Measurements from ENCODE around the gene SYTL3. TPM values are rescaled to one million over a fixed set of nuclear protein-coding genes. Genes with fewer than 3 reads are reported as not detected.

Gene SYTL3
- total RNA-seq, 1 experiment from 2014 or later: 0.09 TPM

GRCh38 chr6:158645064-158646022, 4.5 kb upstream of the SYTL3 start:
- Histone ChIP-seq H3K79me2 (ENCODE audit: insufficient read depth, low read length) (no peaks in the 10 kb centered on the region; the same call in 1 of the 2 replicates), H3K27ac (ENCODE audit: insufficient read length, low read depth, low read length) (no peak overlapping the region), H3K4me1 (ENCODE audit: insufficient read depth, low read length) (no peaks in the 10 kb centered on the region)

More at GRCh38 chr6:158645064-158646022, 4.5 kb upstream of the SYTL3 start:
- no peak overlapping the region for H2BK5ac ChIP-seq (ENCODE audit: insufficient read length, low read length)
- no peaks in the 10 kb centered on the region for H3K79me1 ChIP-seq (ENCODE audit: insufficient read depth, low read depth, low read length, poor library complexity, severe bottlenecking)
- H2AK5ac ChIP-seq (ENCODE audit: insufficient read length, low read length): no peak overlapping the region
- no peak overlapping the region for H3K9ac ChIP-seq (ENCODE audit: extremely low read depth, insufficient read length, low read length)
- H3K18ac ChIP-seq (ENCODE audit: insufficient read length, low read depth, low read length): no peak overlapping the region
- whole genome bisulfite sequencing (ENCODE audit: extremely low coverage, insufficient read length, low lambda C conversion rate): no CpG with 5 or more reads among the region's 21 CpGs
- no peak for TF ChIP-seq CTCF (conservative IDR thresholded peaks at IDR 0.05)
- H3K23me2 ChIP-seq (ENCODE audit: insufficient read length, low read depth, low read length, poor library complexity, severe bottlenecking): peaks cover 4% of the 10 kb centered on the region
- peak overlapping the region; percentile 93 to 98 for H3K4me3 Mint-ChIP-seq
- no peaks in the 10 kb centered on the region for H3K9me3 ChIP-seq (ENCODE audit: control insufficient read depth, low read depth, low read length)
- H3K27ac Mint-ChIP-seq: peak overlapping the region in 2 of 3 experiments; percentile 83 to 91; a peak in 3 of 7 replicates
- H3K23ac ChIP-seq (ENCODE audit: insufficient read length, low read depth, low read length): no peak overlapping the region
- H4K8ac ChIP-seq (replicated peaks; ENCODE audit: insufficient read length, low read depth, low read length): no peak overlapping the region
- H4K20me1 ChIP-seq (ENCODE audit: control insufficient read depth, insufficient read depth, insufficient read length): no peaks in the 10 kb centered on the region
- H3K27me3 ChIP-seq (ENCODE audit: insufficient read depth, low read length): peaks cover 5% of the 10 kb centered on the region; the same call in 1 of the 2 replicates
- no peak overlapping the region for H2BK20ac ChIP-seq (ENCODE audit: low read depth, low read length, poor library complexity, severe bottlenecking)
- no peak overlapping the region for H2BK120ac ChIP-seq (ENCODE audit: low read depth, low read length, poor library complexity, severe bottlenecking)
- no peak overlapping the region for H3K4ac ChIP-seq (ENCODE audit: low read depth, low read length)
- H3K27me3 Mint-ChIP-seq (ENCODE audit: low read depth): peaks cover 20% of the 10 kb centered on the region
- no peak overlapping the region for H2AFZ ChIP-seq (ENCODE audit: low read length)
- peak overlapping the region; percentile 63 for H3K4me2 ChIP-seq (ENCODE audit: insufficient read depth, insufficient read length, low read length)
- no peak overlapping the region for H4K91ac ChIP-seq (ENCODE audit: insufficient read length, low read depth, low read length)
- no peak for DNase-seq
- H3T11ph ChIP-seq (ENCODE audit: low read length): no peak overlapping the region
- peaks cover 3 to 17% (median 8%) of the 10 kb centered on the region in 3 experiments; a peak in 6 of 7 replicates for H3K36me3 Mint-ChIP-seq (ENCODE audit: insufficient read depth in 1 of 3, low read depth in 3 of 3)
- H3K56ac ChIP-seq (ENCODE audit: insufficient read length, low read depth, low read length): no peak overlapping the region
- H4K5ac ChIP-seq (ENCODE audit: insufficient read length, low read depth, low read length): no peak overlapping the region
- no peak overlapping the region for H2BK12ac ChIP-seq (ENCODE audit: insufficient read length, low read depth, low read length)
- H3K4me1 Mint-ChIP-seq: peaks cover 22 to 31% of the 10 kb centered on the region in 2 experiments
- no peaks in the 10 kb centered on the region for H3K9me3 Mint-ChIP-seq
- no peak overlapping the region for H3K14ac ChIP-seq (ENCODE audit: insufficient read depth, low read length)
- H2BK15ac ChIP-seq (ENCODE audit: low read depth, low read length): no peak overlapping the region

Measured in H9 (cell line).